HCEC 1CT (cell line): ENCODE data around the gene DYSF.

Experiments used
- DNase-seq: peaks from one replicate; pipeline ENCODE4 v3.0.0-alpha.2; 2017

DYSF gene

DNA sequence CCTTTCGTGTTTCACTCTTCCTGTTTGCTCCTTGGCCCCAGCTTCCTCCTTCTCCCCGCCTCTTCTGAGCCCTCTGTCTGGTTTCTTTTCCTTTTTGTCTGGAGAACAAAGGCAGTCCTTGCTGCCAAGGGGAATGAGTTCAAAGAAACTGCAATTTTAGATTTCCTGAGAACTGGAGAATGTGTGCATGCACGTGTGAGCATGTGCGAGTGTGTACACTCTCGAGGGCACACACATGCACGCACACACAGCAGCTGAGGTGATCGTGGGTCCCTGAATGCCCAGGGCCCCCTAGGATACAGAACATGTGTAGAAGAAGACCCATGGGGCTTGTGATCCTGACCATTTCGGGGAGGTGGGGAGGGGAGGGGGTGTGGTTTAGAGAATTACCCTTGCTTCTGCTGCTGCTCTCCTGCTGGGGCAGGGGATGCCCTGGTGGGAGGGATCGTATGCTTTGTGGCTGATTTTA is 151.8 kb downstream of the DYSF start:
- DNase-seq = no peak

DNA sequence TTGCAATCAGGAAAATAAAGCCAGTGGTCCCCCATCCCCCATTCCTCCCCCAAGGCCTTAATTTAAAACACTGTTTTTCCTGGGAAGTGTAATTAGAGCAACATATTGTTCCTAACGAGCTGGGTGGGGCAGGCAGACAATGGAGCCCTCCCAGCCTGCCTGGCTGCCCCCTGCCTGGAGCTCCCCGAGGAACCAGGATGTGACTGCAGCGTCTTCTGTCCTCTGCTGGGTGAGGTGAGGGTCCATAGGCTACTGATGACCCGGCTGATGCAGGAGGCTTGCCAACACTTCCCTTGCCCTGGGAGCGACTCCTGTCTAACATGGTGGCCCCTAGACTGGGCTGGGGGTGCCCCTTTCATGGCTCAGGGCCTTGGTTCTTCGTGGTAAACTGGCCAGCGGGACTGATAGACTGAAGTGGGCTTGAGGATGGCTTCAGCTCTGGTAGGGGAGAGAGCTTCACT is 152.4 kb downstream of the DYSF start:
- no peak for DNase-seq

DNA sequence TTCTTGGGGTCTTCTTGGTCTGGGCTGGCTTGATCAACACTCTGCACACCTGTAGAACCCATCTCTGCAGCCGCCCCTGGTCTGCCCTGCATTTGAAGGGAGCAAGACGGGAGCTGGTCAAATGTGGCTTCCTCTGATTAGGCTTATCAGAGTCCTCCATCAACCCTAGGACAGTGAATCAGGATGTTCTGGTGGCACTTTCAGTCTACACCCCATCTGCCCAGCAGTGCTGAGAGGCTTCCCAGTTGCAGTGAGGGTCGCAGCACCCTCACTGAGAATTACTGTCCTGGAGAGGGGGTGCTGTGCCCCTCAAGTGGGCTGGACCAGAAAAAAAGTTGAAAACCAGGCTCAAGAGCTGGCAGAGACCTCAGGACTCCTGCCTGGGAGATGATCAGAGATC is 152.9 kb downstream of the DYSF start:
- DNase-seq = no peak

- no peak for DNase-seq
Observed at GRCh38 chr2:71607151-71607889, 154.0 kb downstream of the DYSF start.

- no peak for DNase-seq
Observed at GRCh38 chr2:71608034-71608433, 154.7 kb downstream of the DYSF start.

DNA sequence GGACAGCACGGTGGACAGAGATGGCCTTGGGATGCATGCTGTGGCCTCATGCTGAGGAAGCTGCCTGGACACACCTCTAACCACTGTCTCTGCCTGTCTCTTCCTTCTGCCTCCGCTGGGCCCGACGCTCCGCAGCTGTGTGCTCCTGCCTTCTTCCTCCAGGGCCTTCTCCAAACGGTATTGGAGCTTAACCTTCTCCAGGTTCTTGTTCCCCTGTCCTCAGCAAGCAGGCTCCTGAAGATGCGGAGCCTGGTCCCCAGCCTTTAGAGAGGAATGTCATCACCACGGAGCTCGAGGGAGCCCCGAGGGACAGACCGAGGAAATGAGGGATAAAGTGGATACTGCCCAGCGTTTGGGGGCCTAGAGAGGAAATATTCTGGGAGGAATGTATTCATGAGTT is 155.1 kb downstream of the DYSF start:
- no peak for DNase-seq

- no peak for DNase-seq
Observed at GRCh38 chr2:71609029-71609428, 155.7 kb downstream of the DYSF start.

GRCh38 chr2:71609441-71609840 is 156.1 kb downstream of the DYSF start:
- no peak for DNase-seq

- peak; percentile 55 for DNase-seq
Observed at GRCh38 chr2:71609958-71610357, 156.6 kb downstream of the DYSF start.

DNA sequence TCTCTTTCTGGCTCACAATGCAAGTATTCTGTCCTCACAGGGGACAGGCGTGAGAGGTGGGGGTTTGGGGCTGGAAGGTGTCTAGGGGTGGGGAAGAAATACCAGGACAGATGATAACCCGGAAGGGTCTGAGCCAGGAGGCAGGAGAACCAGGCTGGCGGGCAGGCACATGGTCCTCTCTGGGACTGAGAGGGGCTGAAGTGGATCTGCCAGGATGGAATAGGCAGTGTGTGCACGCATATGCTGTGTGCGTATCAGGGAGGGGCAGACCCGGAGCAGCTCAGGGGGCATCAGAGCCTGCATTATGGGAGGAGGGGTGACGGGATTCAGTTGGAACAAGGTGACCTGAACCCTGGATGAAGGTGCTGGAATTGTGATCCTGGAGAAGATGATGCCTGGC is 157.3 kb downstream of the DYSF start:
- no peak for DNase-seq

GRCh38 chr2:71611247-71611646 is 157.9 kb downstream of the DYSF start:
- DNase-seq = no peak

GRCh38 chr2:71611781-71612527 is 158.6 kb downstream of the DYSF start:
- no peak for DNase-seq

DNA sequence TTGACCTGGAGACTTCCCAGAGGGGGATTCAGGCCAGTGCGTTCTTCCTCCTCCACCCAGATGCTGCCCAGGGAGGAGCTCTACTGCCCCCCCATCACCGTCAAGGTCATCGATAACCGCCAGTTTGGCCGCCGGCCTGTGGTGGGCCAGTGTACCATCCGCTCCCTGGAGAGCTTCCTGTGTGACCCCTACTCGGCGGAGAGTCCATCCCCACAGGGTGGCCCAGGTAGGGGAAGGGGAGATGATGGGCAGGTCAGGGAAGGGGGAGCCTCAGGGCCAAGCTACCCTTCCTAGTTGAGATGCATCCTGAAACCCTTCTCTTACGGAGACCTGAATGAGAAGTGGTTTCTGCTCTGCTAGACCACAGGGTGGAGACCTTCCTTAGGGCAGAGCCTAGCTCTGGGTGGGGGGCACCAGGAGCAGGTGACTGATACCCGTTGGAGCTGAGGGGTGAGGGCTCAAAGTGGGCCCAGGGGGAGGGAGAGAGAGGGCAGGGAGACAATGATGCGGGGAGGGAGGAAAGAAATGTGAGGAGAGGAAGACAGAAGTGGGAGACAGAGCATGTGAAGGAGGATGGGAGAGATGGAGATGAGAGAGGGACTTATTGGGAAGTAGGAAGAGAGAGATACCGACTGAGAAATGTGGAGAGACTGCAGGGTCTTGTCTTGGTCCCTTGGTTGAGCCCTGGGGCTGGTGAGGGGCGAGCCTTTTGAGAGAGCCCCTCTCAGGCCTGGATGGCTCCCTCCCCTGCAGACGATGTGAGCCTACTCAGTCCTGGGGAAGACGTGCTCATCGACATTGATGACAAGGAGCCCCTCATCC is 159.4 kb downstream of the DYSF start:
- no peak for DNase-seq

GRCh38 chr2:71613403-71613952 is 160.1 kb downstream of the DYSF start:
- DNase-seq = no peak

DNA sequence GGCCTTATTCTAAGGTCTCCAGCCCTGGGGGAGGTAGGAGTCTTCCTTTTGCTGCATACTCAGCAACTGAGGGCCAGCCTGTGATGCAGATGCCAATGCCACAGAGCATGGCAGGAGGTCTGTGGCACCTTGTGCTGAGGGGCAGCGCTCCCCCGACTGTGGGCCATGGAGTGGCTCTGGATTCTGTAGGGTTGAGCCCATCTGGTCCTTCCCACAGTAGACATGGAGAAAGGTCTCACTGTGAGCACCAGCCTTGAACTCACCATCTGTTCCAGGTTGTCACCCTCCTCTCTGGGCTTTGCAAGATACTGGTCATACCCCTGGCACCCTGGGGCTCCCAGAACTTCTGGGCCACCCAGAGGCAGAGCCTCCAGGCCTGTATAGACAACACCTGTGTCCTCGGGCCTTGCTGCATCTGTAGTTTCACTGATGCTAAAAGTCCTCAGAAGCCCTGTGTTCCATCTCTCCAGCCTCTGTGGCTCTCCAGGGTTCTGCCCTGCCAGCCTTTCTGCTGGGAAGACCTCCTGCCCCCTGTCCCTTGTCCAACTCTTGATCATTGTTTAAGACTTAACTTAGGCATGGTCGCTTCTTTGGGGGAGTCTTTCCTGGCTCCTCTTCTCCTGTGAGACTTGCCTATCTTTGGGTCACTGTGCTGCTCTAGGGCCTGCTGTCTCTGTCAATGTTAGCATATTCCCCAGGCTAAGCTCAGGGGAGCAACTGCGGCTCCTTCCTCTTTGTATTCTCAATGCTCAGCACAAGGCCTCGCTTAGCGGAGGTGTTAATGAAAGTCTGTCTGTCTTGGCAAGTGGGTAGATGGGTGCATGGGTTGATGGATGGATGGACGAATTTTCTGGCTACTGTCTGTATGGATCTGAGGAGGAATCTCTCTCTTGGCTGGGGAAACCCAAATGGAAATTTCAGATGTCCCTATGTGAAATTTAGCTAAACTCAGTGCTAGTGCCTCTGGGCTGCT is 160.9 kb downstream of the DYSF start:
- no peak for DNase-seq

DNA sequence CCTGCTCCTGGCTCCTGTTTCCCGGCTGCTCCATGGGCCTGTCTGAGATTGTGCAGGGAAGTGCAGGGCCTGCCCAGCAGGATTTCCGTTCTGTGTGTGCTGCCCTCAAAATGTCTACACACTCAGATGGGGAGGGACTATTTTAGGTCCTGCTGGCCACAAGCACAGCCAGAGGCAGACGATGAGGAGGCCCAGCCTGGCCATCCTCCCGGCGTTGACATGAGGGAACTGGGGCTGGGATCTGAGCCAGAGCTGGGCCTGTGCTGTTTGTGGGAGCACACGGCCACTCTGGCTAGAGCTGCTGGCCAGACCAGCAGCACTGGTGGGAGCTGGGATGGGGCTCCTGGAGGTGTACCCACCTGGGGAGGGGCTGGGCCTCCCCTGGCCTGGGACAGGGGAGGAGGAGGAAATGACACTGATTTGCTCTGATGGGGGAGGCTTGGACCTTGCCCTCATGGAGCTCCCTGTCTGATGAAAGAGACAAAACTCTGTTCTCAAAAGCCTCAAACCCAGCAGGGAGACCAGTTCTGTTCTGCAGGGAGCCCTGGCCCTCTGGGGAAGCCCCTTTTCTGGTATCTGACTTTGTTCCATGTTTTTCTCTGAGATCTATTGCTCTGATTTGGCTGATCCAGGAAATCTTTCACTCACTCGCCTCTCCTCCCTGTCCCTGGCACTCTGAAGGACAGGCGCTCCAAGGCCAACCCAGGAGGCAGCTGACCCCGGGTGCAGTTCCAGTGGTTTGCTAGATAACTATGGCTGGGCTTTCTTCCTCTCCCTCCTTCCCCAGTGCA is 161.8 kb downstream of the DYSF start:
- peak; percentile 4 for DNase-seq

DNA sequence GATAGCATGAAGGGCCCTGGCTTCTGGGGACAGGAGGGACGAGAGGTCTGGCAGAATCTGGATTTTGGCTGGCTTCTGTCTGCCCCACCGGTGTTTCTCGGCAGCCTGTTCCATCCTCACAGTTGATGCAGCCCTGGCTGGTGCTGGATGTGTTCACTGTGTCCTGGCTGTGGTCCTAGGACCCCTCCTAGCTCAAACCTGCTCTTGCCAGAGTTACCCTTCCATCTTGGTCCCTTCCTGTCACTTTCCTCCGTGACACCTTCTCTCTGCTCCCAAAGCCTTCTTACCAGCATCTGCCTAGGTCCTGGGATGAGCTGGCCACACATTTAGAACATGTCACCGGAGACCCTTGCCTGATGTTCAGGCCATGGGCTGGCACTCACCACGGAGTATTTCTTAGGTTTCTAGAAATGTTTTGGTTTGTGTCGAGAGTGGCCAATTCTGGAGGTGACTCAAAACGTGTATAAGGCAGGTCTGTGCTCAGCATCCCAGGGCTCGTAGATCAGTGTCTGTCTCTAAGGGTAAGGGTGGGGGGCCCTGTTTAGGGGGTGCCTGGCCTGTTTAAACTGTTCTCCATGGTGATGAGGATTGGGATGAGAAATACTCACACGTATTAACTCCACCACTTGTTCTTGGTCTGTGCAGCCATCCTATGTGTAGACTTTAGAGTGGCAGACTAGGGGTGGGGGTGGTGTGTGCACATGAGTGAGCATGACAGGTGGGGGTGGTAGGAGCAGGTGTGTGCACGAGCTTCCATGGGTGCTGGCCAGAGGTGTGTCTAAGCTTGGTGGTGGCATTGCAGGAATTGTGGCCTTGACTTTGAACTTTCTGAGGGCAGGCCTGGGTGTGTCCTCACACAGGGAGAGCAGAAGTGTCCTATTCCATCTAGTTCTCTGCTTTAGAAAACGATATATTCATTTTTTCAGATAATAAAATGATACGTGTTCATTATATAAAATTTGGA is 162.7 kb downstream of the DYSF start:
- no peak for DNase-seq

DNA sequence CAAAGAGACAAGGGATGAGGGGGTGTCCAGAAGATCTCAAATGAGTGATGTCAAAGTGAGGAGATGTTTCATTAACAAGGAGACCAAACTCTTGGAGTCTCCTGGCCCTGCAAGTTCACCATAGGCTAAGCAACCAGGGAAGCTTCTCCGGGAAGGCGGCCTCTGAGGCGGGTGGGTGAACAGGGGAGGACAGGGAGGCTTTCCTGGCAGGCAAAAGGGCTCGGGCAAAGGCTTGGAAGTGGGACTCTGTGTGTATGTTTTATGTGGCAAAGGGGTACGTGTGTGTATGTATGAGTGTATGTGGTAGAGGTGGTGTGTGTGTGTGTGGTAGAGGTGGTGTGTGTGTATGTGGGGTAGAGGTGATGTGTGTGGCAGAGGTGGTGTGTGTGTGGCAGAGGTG is 163.9 kb downstream of the DYSF start:
- DNase-seq = no peak

DNA sequence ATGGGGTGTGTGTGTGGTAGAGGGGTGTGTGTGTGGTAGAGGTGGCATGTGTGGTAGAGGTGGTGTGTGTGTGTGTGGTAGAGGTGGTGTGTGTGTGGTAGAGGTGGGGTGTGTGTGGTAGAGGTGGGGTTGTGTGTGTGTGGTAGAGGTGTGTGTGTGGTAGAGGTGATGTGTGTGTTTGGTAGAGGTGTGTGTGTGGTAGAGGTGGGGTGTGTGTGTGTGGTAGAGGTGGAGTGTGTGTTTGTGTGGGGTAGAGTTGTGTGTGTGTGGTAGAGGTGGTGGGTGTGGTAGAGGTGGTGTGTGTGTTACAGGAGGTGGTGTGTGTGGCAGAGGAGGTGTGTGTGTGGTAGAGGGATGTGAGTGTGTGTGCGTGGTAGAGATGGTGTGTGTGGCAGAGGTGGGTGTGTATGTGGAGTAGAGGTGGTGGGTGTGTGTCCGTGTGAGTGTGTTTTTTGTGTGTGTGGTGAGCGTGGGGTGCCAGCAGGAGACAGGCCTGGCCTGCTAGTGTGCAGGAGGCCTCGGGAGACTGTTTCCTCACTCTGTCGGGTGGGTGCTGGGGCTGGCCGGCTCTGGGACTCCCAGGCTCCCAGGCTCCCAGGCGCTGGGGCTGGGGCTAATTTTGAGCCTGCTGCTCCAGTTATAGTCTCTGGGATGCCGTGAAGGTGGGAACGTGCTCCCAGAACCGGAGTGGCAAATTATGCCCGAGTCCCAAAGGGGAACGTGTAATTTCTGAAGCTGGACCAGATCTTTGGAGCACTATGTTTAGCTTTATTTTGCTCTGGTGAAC is 165.2 kb downstream of the DYSF start:
- DNase-seq = no peak
